ENCODE results near the gene PKHD1.

DNA sequence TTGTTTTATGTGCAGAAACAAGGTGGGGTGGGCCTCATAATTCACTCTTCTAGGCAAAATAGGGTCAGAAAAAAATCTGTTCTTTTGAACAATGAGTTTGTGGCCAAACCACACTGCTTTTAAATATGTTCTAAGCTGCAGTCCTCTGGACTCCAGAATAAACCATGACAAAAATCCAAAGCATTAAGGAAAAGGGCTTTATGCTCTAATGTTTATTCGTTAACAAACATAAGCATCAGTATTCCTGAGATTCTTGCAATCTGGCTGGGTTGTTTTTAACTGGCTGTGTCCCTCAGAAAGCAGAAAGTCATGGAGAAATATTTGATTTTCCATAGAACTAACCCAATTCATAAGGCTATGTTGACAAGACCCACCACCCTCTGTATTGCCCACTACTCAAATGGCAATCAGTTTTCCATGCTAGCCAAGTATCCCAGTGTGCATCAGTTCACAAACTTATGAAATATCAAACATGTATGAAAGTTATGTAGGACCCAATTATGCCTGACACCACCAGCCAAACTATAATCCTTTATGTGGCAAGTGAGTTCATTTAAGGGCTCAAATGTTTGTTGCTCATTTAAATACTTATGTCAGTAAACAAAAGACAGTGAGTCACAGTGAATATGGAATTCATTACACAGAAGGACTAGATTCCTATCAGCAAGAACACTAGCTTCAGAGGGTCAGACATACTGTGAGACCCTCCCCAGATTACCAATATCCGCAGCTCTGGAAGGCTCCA, 45.1 kb downstream of the PKHD1 start:
- TF ChIP-seq, protein P1, sequence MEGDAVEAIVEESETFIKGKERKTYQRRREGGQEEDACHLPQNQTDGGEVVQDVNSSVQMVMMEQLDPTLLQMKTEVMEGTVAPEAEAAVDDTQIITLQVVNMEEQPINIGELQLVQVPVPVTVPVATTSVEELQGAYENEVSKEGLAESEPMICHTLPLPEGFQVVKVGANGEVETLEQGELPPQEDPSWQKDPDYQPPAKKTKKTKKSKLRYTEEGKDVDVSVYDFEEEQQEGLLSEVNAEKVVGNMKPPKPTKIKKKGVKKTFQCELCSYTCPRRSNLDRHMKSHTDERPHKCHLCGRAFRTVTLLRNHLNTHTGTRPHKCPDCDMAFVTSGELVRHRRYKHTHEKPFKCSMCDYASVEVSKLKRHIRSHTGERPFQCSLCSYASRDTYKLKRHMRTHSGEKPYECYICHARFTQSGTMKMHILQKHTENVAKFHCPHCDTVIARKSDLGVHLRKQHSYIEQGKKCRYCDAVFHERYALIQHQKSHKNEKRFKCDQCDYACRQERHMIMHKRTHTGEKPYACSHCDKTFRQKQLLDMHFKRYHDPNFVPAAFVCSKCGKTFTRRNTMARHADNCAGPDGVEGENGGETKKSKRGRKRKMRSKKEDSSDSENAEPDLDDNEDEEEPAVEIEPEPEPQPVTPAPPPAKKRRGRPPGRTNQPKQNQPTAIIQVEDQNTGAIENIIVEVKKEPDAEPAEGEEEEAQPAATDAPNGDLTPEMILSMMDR (IDR thresholded peaks at IDR 0.05): no peak
- TF ChIP-seq POLR2A (IDR thresholded peaks at IDR 0.05) (no peak), POLR2AphosphoS5 (IDR thresholded peaks at IDR 0.05) (no peak), EP300 (IDR thresholded peaks at IDR 0.05) (no peak)

All from suprapubic skin (tissue), 4 donors.